IMR-90 (cell line): ENCODE data around the gene TRDN. TPM values are rescaled to one million over a fixed set of nuclear protein-coding genes. Genes with fewer than 3 reads are reported as not detected.

Experiments
- ATAC-seq: fragments of 200-7000 bp; cut with Tn5 transposase; 2 replicates; pipeline ENCODE4 v1.9.1; 2020; ENCODE audit warnings: low read depth, mild to moderate bottlenecking, moderate library complexity
- BruUV-seq: library from RNA; stranded (reverse); fragments of 400-500 nt; replicated peaks from 2 replicates; lab custom pipeline; 2021; lab: Mats Ljungman, UMichigan
- CTCF ChIA-PET: fragments of 300-600 bp; formaldehyde crosslinking; extraction: SDS; loops from one replicate; lab custom pipeline; 2021; ENCODE audit warnings: antibody characterized with exemption; lab: Yijun Ruan, JAX
- POLR2A ChIA-PET: fragments of 300-600 bp; sonication (Branson Sonifier 250); formaldehyde crosslinking; loops from one replicate; lab custom pipeline; 2022; ENCODE audit warnings: antibody characterized with exemption; ENCODE audit not compliant: unreplicated experiment; lab: Charles Lee
- DNase-seq: peaks from one replicate; pipeline ENCODE4 v3.0.0; 2013
- H2AFZ ChIP-seq: replicated peaks from 2 replicates; pipeline ENCODE3; 2013; ENCODE audit warnings: low read length, mild to moderate bottlenecking; ENCODE audit not compliant: poor library complexity
- H2AK5ac ChIP-seq: 2 replicates; pipeline ENCODE4 v1.6.1; 2013; ENCODE audit warnings: low read depth, low read length, inconsistent platforms
- H2AK9ac ChIP-seq: replicated peaks from 2 replicates; pipeline ENCODE3; 2013; ENCODE audit warnings: mild to moderate bottlenecking, low read depth, low read length, moderate library complexity; ENCODE audit not compliant: poor library complexity
- H2BK120ac ChIP-seq: 2 replicates; pipeline ENCODE4 v1.6.1; 2013; ENCODE audit warnings: low read depth, low read length, inconsistent platforms
- H2BK15ac ChIP-seq: 3 replicates; pipeline ENCODE4 v1.6.1; 2013; ENCODE audit warnings: low read depth, low read length, inconsistent platforms
- H2BK20ac ChIP-seq: 2 replicates; pipeline ENCODE4 v1.6.1; 2013; ENCODE audit warnings: low read depth, mild to moderate bottlenecking, inconsistent platforms, low read length, moderate library complexity
- H2BK5ac ChIP-seq: 2 replicates; pipeline ENCODE4 v1.6.1; 2013; ENCODE audit warnings: mild to moderate bottlenecking, low read depth, low read length, inconsistent platforms; ENCODE audit not compliant: poor library complexity, severe bottlenecking
- H3K14ac ChIP-seq: replicated peaks from 2 replicates; pipeline ENCODE4 v1.6.1; 2013; ENCODE audit warnings: low read depth, low read length, inconsistent platforms
- H3K18ac ChIP-seq: 2 replicates; pipeline ENCODE4 v1.6.1; 2013; ENCODE audit warnings: low read depth, low read length, control low read depth
- H3K23ac ChIP-seq: 2 replicates; pipeline ENCODE4 v1.6.1; 2013; ENCODE audit warnings: low read depth, low read length, inconsistent platforms
- H3K27ac ChIP-seq: 2 replicates; pipeline ENCODE4 v1.5.1; 2013; ENCODE audit warnings: mild to moderate bottlenecking, control low read depth, low read length; ENCODE audit not compliant: insufficient read depth
- H3K27me3 ChIP-seq: 2 replicates; pipeline ENCODE4 v1.6.1; 2013; ENCODE audit warnings: low read length; ENCODE audit not compliant: control insufficient read depth, insufficient read depth
- H3K36me3 ChIP-seq: 2 replicates; pipeline ENCODE4 v1.6.1; 2013; ENCODE audit warnings: low read length, mixed read lengths; ENCODE audit not compliant: control insufficient read depth, insufficient read depth
- H3K4ac ChIP-seq: 2 replicates; pipeline ENCODE4 v1.6.1; 2013; ENCODE audit warnings: low read depth, low read length, inconsistent platforms
- H3K4me1 ChIP-seq: 2 replicates; pipeline ENCODE4 v1.6.1; 2013; ENCODE audit warnings: low read length, mixed read lengths; ENCODE audit not compliant: control insufficient read depth, insufficient read depth
- H3K4me2 ChIP-seq: 2 replicates; pipeline ENCODE4 v1.6.1; 2013; ENCODE audit warnings: low read depth, mild to moderate bottlenecking, control low read depth, low read length, moderate library complexity
- H3K4me3 ChIP-seq: 2 replicates; pipeline ENCODE4 v1.5.1; 2013; ENCODE audit warnings: low read depth, mild to moderate bottlenecking, control low read depth, low read length, moderate library complexity; ENCODE audit not compliant: insufficient read depth
- H3K56ac ChIP-seq: 2 replicates; pipeline ENCODE4 v1.6.1; 2013; ENCODE audit warnings: low read length, inconsistent platforms; ENCODE audit not compliant: insufficient read depth; ENCODE audit errors: extremely low read depth
- H3K79me1 ChIP-seq, 2 experiments: 2 replicates each; pipeline ENCODE4 v1.6.1; 2013; ENCODE audit warnings: low read length in 2 of 2, inconsistent platforms in 1 of 2, low read depth in 1 of 2
- H3K9ac ChIP-seq: 2 replicates; pipeline ENCODE4 v1.6.1; 2013; ENCODE audit warnings: low read depth, low read length, control low read depth
- H3K9me1 ChIP-seq: 2 replicates; pipeline ENCODE4 v1.6.1; 2013; ENCODE audit warnings: low read length, inconsistent platforms; ENCODE audit not compliant: insufficient read depth
- H3K9me3 ChIP-seq: 2 replicates; pipeline ENCODE4 v1.6.1; 2013; ENCODE audit warnings: low read length; ENCODE audit not compliant: control insufficient read depth, insufficient read depth
- H4K20me1 ChIP-seq: 2 replicates; pipeline ENCODE4 v1.6.1; 2013; ENCODE audit warnings: low read length, inconsistent platforms; ENCODE audit not compliant: insufficient read depth
- H4K5ac ChIP-seq: 2 replicates; pipeline ENCODE4 v1.6.1; 2013; ENCODE audit warnings: mild to moderate bottlenecking, low read depth, low read length, control low read depth
- H4K8ac ChIP-seq, 2 experiments: 2 replicates each; pipeline ENCODE4 v1.6.1; 2013; ENCODE audit warnings: low read depth in 2 of 2, low read length in 2 of 2, control low read depth in 1 of 2, inconsistent platforms in 1 of 2
- H4K91ac ChIP-seq: 2 replicates; pipeline ENCODE4 v1.6.1; 2013; ENCODE audit warnings: low read depth, low read length, inconsistent platforms; ENCODE audit not compliant: insufficient read depth
- BHLHE40 ChIP-seq: fragments of 150-350 bp; IDR thresholded peaks from 2 replicates; pipeline ENCODE4 v1.6.1; 2016; ENCODE audit warnings: mild to moderate bottlenecking, low read depth, low read length
- CEBPB ChIP-seq: IDR thresholded peaks from 2 replicates; pipeline ENCODE4 v1.6.1; 2012; ENCODE audit warnings: low read depth, low read length, improper control_type of control experiment
- CHD1 ChIP-seq: IDR thresholded peaks from 2 replicates; pipeline ENCODE4 v1.6.1; 2012; ENCODE audit warnings: low read depth, low read length, improper control_type of control experiment
- CTCF ChIP-seq: conservative IDR thresholded peaks from 2 replicates; pipeline ENCODE4 v1.5.1; 2012; ENCODE audit warnings: mild to moderate bottlenecking, low read depth, low read length, improper control_type of control experiment
- FOS ChIP-seq: fragments of 150-350 bp; IDR thresholded peaks from 2 replicates; pipeline ENCODE4 v1.6.1; 2016; ENCODE audit warnings: low read depth, low read length
- MAFK ChIP-seq: IDR thresholded peaks from 2 replicates; pipeline ENCODE4 v1.6.1; 2012; ENCODE audit warnings: low read depth, low read length, improper control_type of control experiment
- MAZ ChIP-seq: IDR thresholded peaks from 2 replicates; pipeline ENCODE4 v1.6.1; 2012; ENCODE audit warnings: low read depth, mild to moderate bottlenecking, low read length, improper control_type of control experiment, moderate library complexity, borderline replicate concordance
- MXI1 ChIP-seq: IDR thresholded peaks from 2 replicates; pipeline ENCODE4 v1.6.1; 2012; ENCODE audit warnings: low read depth, mild to moderate bottlenecking, low read length, moderate library complexity, borderline replicate concordance
- NFE2L2 ChIP-seq: fragments of 150-350 bp; IDR thresholded peaks from 2 replicates; pipeline ENCODE4 v1.6.1; 2016; ENCODE audit warnings: low read depth, mild to moderate bottlenecking, low read length
- POLR2A ChIP-seq: IDR thresholded peaks from 2 replicates; pipeline ENCODE4 v1.6.1; 2012; ENCODE audit warnings: mild to moderate bottlenecking, low read depth, low read length
- RAD21 ChIP-seq: IDR thresholded peaks from 2 replicates; pipeline ENCODE4 v1.6.1; 2012; ENCODE audit warnings: low read length, improper control_type of control experiment
- RCOR1 ChIP-seq: IDR thresholded peaks from 2 replicates; pipeline ENCODE4 v1.6.1; 2012; ENCODE audit warnings: mild to moderate bottlenecking, low read length, improper control_type of control experiment; ENCODE audit not compliant: insufficient replicate concordance
- RFX5 ChIP-seq: IDR thresholded peaks from 2 replicates; pipeline ENCODE4 v1.8.0; 2012; ENCODE audit warnings: low read depth, mild to moderate bottlenecking, low read length, moderate library complexity
- SMC3 ChIP-seq: fragments of 150-350 bp; IDR thresholded peaks from 2 replicates; pipeline ENCODE4 v1.6.1; 2016; ENCODE audit warnings: low read depth, mild to moderate bottlenecking, antibody characterized with exemption, low read length, moderate library complexity
- WGBS, 2 experiments: methylation state at CpG; one replicate each; pipeline versions ENCODE4 v1.1.5 to v1.1.7; 2013; ENCODE audit warnings: missing lambda C conversion rate in 2 of 2; ENCODE audit not compliant: insufficient read length in 1 of 2; ENCODE audit errors: extremely low coverage in 2 of 2; 5-methylcytosine and 5-hydroxymethylcytosine counted together
- dilution Hi-C: fragments of 300-500 bp; cut with HindIII; formaldehyde crosslinking; loops from one replicate; pipeline ENCODE4 v1.14.3; 2018; ENCODE audit warnings: low sequenced_read_pairs; ENCODE audit not compliant: unreplicated experiment
- in situ Hi-C: fragments of 300-500 bp; cut with MboI; formaldehyde crosslinking; loops from 3 replicates; pipeline ENCODE4 v1.14.3; 2019; ENCODE audit warnings: low sequenced_read_pairs, inconsistent platforms, mixed read lengths
- intact Hi-C: fragments of 100-400 bp; cut with micrococcal nuclease; formaldehyde crosslinking; loops from 2 replicates; pipeline ENCODE4 v1.10.0; 2022
- polyA plus RNA-seq, 3 experiments: library from polyadenylated mRNA; depleted of rRNA; stranded (reverse); fragments of >200 nt; gene quantifications; 2 replicates each; pipeline ENCODE4 v1.2.3, GENCODE V29; 2012; ENCODE audit warnings: low replicate concordance in 1 of 3
- total RNA-seq: library from RNA; depleted of rRNA; stranded (reverse); fragments of >200 nt; gene quantifications from 2 replicates; pipeline ENCODE4 v1.2.3, GENCODE V29; 2012
- TF ChIP-seq, protein P1 (sequence below): fragments of 150-350 bp; IDR thresholded peaks from 2 replicates; pipeline ENCODE4 v1.6.1; 2017; ENCODE audit warnings: mild to moderate bottlenecking, antibody characterized with exemption, low read length, low read depth
- TF ChIP-seq, protein P2 (sequence below): fragments of 150-350 bp; IDR thresholded peaks from 2 replicates; pipeline ENCODE4 v1.6.1; 2016; ENCODE audit warnings: low read depth, mild to moderate bottlenecking, low read length, moderate library complexity, borderline replicate concordance

Gene TRDN
- total and polyA plus RNA-seq, 2 of the 4 experiments (the other 2 are of a cell fraction) = not detected

DNA sequence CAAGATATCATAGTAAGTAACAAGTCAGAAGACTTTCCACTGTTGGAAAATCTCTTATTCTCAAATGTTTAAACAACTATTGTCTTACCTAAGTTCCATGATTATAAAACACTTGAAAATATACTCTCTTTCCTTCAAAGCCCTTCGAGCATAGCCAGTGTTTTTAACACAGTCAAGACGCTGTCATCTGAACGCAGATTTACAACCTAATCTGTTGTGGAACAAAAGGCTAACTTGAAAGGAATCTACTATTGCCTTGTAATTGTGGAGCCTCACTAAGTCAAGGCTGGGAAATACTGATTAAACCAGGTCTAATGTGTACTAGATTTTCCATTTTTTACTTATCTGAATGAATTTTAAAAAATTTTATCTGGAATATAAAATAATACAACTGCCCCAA is 205.8 kb downstream of the TRDN start:
- intact Hi-C loops = no loop called here
- H3K4me3 ChIP-seq = no peak overlapping the region
- H2AK5ac ChIP-seq = no peak overlapping the region
- H3K56ac ChIP-seq = no peak overlapping the region
- no peaks in the 10 kb centered on the region for H3K9me1 ChIP-seq
- H3K9ac ChIP-seq = no peak overlapping the region
- H4K8ac ChIP-seq = no peak overlapping the region
- no peaks in the 10 kb centered on the region for H4K20me1 ChIP-seq
- H2BK20ac ChIP-seq = no peak overlapping the region
- H3K23ac ChIP-seq = no peak overlapping the region
- in situ Hi-C loops = no loop called here
- no peaks in the 10 kb centered on the region for H3K36me3 ChIP-seq
- dilution Hi-C loops = no loop called here
- no peak overlapping the region for H3K14ac ChIP-seq
- H3K4ac ChIP-seq = no peak overlapping the region
- TF ChIP-seq RCOR1 (no peak), CHD1 (no peak), POLR2A (no peak), SMC3 (no peak), RAD21 (no peak), RFX5 (no peak), MAFK (no peak), MXI1 (no peak), CTCF (no peak), CEBPB (no peak), MAZ (no peak), BHLHE40 (no peak), NFE2L2 (no peak), FOS (no peak)
- TF ChIP-seq, protein P1, sequence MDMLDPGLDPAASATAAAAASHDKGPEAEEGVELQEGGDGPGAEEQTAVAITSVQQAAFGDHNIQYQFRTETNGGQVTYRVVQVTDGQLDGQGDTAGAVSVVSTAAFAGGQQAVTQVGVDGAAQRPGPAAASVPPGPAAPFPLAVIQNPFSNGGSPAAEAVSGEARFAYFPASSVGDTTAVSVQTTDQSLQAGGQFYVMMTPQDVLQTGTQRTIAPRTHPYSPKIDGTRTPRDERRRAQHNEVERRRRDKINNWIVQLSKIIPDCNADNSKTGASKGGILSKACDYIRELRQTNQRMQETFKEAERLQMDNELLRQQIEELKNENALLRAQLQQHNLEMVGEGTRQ = no peak
- TF ChIP-seq, protein P2, sequence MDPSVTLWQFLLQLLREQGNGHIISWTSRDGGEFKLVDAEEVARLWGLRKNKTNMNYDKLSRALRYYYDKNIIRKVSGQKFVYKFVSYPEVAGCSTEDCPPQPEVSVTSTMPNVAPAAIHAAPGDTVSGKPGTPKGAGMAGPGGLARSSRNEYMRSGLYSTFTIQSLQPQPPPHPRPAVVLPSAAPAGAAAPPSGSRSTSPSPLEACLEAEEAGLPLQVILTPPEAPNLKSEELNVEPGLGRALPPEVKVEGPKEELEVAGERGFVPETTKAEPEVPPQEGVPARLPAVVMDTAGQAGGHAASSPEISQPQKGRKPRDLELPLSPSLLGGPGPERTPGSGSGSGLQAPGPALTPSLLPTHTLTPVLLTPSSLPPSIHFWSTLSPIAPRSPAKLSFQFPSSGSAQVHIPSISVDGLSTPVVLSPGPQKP = no peak
- CTCF ChIA-PET = no interaction called here
- no peaks in the 10 kb centered on the region for H3K4me1 ChIP-seq
- BruUV-seq = no TSS peak
- no peak overlapping the region for H4K5ac ChIP-seq
- no peak overlapping the region for H2BK5ac ChIP-seq
- H2AFZ ChIP-seq = no peak overlapping the region
- no peak overlapping the region for H4K91ac ChIP-seq
- no peak overlapping the region for H2AK9ac ChIP-seq
- H2BK15ac ChIP-seq = no peak overlapping the region
- peaks cover 5% of the 10 kb centered on the region; the same call in 1 of the 2 replicates for H3K9me3 ChIP-seq
- H2BK120ac ChIP-seq = no peak overlapping the region
- no peak overlapping the region for H3K4me2 ChIP-seq
- H3K27me3 ChIP-seq = no peaks in the 10 kb centered on the region
- POLR2A ChIA-PET = no interaction called here
- H3K18ac ChIP-seq = no peak overlapping the region
- no peaks in the 10 kb centered on the region for H3K79me1 ChIP-seq
- ATAC-seq (no peak), DNase-seq (no peak)
- no peak overlapping the region for H3K27ac ChIP-seq
- no CpG with 5 or more reads among the region's 3 CpGs for WGBS, 2 experiments
